DMS 273 treated with DMSO at 0.1 percent for 48 hours (cell line): ENCODE data around the gene FOXO3.
"Not testable (repeated sequence)": the region's sequence is repeated elsewhere in the genome, so short reads cannot be mapped to it uniquely, and the experiment has no call there.

Experiments used
- DNase-seq: peaks from one replicate; lab custom pipeline; 2025; lab: John Stamatoyannopoulos, UW

FOXO3 gene

GRCh38 chr6:108560463-108561308 lies at the start of gene FOXO3:
Gene FOXO3 (plus strand): TSS chr6:108560917. CDS start chr6:108561209, 292 bp downstream.
- peak; percentile 56 for DNase-seq

- DNase-seq = no peak
Observed at GRCh38 chr6:108518714-108519576, 41.8 kb upstream of the FOXO3 start.

GRCh38 chr6:108521616-108522107 lies 39.1 kb upstream of the FOXO3 start:
- DNase-seq = no peak

GRCh38 chr6:108523697-108524096 lies 37.0 kb upstream of the FOXO3 start:
- no peak for DNase-seq

GRCh38 chr6:108524528-108525248 lies 36.0 kb upstream of the FOXO3 start:
- DNase-seq = no peak

- no peak for DNase-seq
Observed at GRCh38 chr6:108526739-108527174, 34.0 kb upstream of the FOXO3 start.

GRCh38 chr6:108528878-108529277 lies 31.8 kb upstream of the FOXO3 start:
- no peak for DNase-seq

DNA sequence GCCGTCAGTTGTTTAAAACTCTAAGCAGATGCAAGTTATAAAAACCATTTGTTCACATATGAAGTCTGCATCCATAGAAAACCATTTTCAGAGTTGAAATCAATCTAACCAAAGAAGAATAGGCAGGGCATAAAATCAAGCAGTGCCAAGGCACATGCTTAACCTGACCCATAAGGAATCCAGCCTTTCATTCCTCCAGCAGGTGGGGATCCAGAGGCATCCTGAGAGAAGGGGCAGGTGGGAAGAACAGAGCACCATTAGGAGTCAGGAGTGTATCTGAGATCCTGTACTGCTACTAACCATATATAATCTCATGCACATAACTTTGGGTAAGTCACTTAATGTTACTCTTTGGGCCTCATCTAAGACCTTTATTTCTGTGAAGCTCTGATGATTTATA lies 29.4 kb upstream of the FOXO3 start:
- no peak for DNase-seq

DNA sequence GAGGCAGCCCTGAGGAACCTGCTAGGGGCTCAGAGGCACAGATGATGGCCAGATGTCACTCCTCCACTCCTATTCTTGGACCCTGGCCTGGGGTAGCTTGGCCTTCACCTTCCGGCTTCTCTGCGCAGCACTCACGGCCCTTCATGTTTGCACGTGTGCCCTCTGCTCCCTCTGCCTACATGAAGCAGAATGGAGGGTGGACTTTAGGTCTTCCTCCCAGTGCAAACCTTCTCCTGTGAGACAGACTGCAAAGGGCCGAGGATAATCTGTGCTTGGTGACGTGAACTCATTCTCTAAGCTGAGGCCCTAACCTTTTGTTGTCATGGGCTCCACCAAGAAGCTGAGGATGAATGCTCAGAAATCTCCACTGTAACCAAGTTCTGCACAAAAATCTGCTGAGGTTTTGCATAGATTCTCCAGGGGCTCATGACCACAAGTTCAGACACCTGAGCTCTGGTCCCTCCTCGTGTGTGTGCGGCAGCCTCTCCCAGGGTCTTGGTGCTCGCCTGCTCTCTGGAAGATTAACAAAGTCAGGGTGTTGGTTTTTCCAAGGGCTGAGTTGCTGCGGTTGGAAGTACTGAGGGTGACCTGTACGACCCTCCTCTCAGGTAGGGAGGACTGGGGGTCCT lies 25.5 kb upstream of the FOXO3 start:
- no peak for DNase-seq

DNA sequence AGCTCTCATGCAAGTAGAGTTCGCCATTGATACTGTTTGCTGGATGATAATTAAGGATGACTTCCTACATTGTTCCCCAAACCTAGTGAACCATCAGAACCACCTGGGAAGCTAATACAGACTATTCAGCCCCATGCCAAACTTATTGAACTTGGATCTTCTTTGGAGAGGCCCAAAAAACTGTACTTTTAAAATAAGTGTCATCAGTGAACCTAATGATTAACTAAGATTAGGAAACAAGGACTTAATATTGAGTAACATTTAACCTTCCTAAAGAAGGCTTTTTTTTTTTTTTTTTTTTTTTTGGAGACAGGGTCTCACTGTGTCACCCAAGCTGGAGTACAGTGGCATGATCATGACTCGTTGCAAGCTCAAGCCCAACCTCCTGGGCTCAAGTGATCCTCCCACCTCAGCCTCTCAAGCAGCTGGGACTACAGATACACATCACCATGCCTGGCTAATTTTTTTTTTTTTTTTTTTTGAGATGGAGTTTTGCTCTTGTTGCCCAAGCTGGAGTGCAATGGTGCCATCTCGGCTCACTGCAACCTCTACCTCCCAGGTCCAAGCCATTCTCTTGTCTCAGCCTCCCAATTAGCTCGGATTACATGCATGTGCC lies 24.7 kb upstream of the FOXO3 start:
- not testable (repeated sequence) for DNase-seq

DNA sequence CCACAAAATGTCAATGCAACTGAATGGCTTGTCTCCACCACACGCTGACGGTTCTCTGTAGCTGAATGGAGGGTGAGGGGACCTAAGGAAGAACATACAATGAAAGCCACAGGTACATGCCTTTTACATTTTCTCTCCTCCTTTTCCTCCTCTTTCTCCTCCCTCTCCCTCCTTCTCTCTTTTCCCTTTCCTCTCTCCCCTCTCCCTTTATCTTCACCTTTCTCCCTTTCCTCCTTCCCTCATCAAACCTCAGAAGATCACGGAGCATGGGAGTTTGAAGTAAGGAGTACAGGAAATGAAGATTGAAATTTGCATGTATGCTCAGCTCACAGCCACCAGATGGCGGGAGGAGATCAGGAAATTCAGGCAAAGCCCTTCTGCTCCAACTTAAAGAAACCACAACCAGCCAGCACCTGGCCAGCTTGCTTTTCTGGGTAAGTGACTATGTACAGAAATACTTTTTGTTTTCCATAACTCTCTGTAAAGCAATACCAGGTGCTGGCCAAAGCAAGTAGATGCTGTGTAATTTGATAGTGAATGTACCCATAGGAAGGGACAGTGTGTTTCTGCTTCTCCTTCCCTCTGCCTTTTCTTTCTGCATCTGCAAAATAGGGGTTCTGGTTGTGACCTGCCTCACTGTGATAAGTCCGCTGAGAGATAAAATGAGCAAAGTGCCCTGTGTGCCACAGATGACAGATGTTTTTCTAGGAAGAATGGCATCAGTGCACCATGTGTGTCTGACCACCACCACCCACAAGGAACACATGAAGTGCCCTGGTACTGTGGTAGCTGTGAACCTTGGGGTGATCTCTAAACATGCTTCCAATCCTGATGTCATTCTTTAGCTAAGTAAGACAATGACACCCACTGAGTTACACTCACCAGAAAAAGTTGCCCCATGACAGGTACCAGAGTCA lies 18.6 kb upstream of the FOXO3 start:
- peak; percentile 59 for DNase-seq

DNA sequence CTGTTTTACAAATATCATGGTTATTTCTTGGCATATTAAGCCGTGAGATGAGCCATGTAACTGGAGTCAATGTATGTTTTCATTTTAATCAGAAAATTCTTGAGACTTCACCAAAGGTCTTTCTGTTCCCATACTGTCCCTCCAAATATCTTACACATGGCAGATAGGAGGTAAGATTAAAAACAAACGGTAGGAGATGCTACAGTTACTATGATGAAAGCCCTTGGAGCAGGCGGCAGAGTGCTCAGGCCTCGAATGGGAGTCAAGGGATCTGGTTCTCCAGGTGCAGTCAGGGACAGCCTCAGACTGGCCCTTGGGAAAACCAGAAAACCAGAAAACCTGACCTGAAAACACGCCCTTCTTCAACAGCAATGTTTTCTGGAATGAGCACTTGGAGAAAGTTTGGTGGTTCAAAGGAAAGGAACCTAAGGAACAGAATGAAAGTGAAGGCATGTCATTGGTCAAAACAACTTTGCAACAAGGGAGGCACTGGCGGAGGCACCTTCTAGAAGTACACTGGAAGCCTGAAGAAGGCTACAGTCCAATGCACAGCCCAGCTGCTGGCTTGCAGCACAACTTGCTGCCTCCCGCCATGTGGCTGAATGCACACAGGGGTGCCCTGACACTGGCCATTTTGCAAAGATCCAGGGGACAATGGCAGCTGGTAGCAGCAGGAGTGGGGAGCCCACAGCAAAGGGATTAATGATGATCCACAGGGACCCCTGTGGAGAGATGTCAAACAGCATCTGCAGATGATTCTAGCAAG lies 17.4 kb upstream of the FOXO3 start:
- DNase-seq = no peak

DNA sequence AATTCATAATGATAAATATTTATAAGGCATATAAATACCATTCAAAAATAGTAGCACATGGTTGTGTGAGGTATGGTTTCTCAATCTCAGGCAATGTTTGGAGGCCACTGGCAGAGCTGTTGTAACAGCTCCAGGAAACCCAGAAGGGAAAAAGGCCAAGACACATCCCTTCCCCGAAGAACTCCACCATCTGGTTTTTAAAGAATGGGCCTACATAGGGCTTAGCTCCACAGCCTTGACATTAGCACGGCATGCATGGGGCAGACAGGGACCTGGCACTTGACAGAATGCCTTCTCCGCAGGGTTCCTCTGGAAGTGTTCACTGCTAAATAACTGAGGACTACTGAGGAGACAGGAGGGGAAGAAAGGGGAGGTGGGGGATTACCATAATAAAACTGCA lies 16.1 kb upstream of the FOXO3 start:
- no peak for DNase-seq

- no peak for DNase-seq
Observed at GRCh38 chr6:108546079-108547049, 14.4 kb upstream of the FOXO3 start.

- DNase-seq = no peak
Observed at GRCh38 chr6:108549241-108549640, 11.5 kb upstream of the FOXO3 start.

- no peak for DNase-seq
Observed at GRCh38 chr6:108549741-108550140, 11.0 kb upstream of the FOXO3 start.

DNA sequence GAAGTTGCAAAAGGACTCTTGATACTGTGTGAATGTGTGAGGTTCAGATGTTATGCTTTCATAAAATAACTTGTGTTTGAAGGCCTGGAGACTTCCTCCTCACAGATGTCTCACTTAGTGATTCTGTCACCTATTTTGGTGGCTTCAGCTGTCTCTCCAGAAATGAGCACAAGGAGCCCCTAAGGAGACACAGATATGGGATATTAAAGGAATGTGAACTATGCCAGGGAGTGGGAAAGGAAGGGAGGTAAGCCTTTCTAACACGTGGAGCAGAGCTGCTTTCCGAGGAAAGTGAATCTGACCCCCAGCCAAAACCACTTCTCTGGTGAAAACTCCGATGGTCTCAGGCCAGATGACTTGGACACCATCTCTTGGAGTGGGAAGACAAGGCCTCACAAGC lies 10.5 kb upstream of the FOXO3 start:
- DNase-seq = no peak

DNA sequence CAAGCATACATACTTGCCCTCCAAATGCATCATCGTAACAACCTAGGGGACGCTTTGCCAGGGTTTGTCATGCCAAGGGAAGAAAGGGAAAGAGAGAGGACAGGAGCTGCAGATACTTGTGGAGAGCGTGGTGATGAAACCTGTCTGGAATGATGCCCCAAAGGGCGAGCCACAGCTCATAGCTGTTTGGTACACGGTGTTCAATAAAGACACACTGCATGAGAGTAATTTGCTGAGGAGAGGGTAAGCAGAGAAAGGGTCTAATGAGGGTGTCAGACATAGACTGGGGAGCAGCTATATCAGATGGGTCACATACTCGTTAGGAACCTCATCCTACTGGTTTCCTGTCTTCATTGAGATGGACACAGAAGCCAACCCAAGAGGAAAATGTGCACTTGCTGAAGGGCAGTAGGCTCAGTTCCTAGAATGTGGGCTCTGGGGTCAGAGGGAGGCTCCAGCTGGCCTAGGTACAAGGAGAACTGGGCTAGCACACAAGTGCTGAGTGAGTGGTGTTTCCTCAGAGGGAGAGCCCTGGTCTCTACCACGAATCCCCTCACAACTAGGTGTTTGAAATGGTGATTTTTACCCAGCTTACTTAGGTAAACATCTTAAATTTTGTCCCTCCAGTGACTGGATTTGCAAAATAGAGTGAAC lies 5.2 kb upstream of the FOXO3 start:
- DNase-seq = no peak
